Inflammatory macrophage treated with lipopolysaccharide for 1 hour (primary cell): ENCODE data around the gene MUC13.

Experiments used
- DNase-seq, 2 donors: peaks; one replicate each; pipeline ENCODE4 v3.0.0-alpha.2; 2020 to 2022

MUC13 gene

GRCh38 chr3:124861041-124861440 lies 73.5 kb downstream of the MUC13 start:
- no peak for DNase-seq

GRCh38 chr3:124860599-124860998 lies 74.0 kb downstream of the MUC13 start:
- peak; percentile 34 to 68 for DNase-seq

GRCh38 chr3:124859025-124859424 lies 75.5 kb downstream of the MUC13 start:
- DNase-seq: peak; percentile 19 to 65

- no peak for DNase-seq
These were observed 76.3 kb downstream of the MUC13 start for GRCh38 chr3:124858275-124858674.

GRCh38 chr3:124856677-124857076 lies 77.9 kb downstream of the MUC13 start:
- DNase-seq: peak; percentile 78 to 89
